ENCODE data around the gene ADPGK. TPM values are rescaled to one million over a fixed set of nuclear protein-coding genes. Genes with fewer than 3 reads are reported as not detected.

ADPGK gene
- total RNA-seq, 1 experiment from 2014 or later: 78.8 TPM

DNA sequence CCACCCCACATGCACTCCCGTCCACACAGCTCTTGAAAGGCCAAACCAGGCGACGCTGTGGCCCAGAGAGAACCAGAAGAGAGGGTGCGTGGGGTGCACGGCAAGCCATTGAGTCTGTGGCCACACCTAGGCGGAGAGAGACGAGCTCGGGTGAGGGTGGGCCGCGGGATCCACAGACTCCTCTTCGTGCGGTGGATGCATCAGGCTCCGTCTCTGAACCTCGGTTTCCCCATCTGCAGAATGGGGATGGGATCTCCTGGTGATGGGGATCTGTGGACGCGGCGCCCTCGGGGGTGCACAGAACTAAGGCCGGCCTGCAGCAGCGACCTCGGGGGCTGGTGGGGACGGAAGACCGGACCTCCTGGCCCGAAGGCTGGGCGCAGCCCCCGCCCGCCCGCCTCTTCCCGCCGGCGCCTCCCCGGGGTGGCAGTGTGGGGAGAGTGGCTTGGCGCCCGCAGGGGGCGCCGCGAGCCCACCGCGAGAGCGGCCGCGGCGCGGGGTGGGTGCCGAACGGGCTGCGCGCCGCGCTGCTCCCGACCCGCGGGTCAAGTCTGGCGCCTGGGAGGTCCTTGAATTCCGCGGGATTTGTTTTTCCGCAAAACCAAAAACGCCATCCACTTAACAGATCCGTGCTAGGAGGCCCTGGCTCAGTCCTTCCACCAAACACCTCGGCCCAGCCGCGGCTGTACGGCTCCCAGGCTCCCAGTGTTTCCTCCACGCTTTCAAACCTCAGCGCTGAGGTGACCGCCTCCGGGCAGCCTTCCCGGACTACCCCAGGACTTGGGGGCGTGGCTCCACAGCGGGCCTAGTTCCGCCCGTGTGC is 13.2 kb upstream of the ADPGK start:
- DNase-seq: peak; percentile 64

GRCh38 chr15:72796210-72796514 is 12.6 kb upstream of the ADPGK start:
- Histone ChIP-seq H3K36me3 (no peaks in the 10 kb centered on the region), H3K27me3 (no peaks in the 10 kb centered on the region; the same call in 1 of the 2 replicates), H3K9me3 (no peaks in the 10 kb centered on the region), H3K4me3 (no peak overlapping the region)
- no peak for DNase-seq

More for the DNA sequence above, 13.2 kb upstream of the ADPGK start:
- no peaks in the 10 kb centered on the region; the same call in 1 of the 2 replicates for H3K27me3 ChIP-seq
- no peaks in the 10 kb centered on the region for H3K36me3 ChIP-seq
- no peaks in the 10 kb centered on the region for H3K9me3 ChIP-seq
- H3K4me3 ChIP-seq: peak overlapping the region; percentile 49

DNA sequence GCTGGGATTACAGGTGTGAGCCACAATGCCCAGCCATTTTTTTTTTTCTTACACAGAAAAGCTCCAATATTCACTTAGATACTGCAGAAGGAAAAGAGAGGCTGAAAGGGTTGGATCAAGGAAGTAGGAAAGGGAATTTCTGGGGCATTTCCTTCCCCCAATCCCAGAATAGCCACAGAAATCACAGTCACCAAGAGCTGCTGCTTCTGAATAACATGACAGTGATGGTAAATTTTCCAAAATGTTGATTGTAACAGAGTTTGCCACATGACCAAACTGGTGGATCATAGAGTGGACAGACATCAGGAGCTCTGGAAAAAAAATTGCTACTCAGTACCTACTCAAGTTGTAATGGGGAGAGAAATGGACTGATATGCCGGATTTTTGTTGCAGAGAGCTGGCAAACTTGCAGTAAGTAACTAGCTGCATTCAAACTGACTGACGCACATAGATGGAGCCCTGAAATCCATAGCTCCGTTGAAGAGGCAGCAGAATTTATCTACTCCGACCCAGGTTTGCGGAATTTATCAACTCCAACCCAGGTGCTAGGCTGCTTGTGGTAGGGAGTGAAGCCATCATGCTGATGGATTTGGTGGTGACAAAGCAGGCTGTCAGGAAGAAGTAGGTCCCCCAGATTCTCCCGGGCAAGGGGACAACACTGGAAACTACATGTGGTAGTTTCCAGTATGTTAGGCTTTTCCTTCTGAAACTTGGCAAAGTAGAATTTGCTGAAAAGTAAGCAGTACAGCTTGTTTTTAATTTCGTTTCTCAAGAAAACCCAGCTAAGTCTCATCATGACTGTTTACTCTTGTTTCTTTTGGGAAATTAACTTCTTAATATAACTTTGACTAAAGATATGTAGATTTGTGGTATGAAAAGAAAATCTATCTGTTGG is 10.5 kb upstream of the ADPGK start:
- DNase-seq: no peak
- H3K4me3 ChIP-seq: no peak overlapping the region
- H3K9me3 ChIP-seq: no peaks in the 10 kb centered on the region
- no peaks in the 10 kb centered on the region for H3K36me3 ChIP-seq
- H3K27me3 ChIP-seq: no peaks in the 10 kb centered on the region

GRCh38 chr15:72792431-72792830 is 8.9 kb upstream of the ADPGK start:
- Histone ChIP-seq H3K36me3 (no peaks in the 10 kb centered on the region), H3K27me3 (no peaks in the 10 kb centered on the region), H3K9me3 (no peaks in the 10 kb centered on the region), H3K4me3 (no peak overlapping the region)
- no peak for DNase-seq

DNA sequence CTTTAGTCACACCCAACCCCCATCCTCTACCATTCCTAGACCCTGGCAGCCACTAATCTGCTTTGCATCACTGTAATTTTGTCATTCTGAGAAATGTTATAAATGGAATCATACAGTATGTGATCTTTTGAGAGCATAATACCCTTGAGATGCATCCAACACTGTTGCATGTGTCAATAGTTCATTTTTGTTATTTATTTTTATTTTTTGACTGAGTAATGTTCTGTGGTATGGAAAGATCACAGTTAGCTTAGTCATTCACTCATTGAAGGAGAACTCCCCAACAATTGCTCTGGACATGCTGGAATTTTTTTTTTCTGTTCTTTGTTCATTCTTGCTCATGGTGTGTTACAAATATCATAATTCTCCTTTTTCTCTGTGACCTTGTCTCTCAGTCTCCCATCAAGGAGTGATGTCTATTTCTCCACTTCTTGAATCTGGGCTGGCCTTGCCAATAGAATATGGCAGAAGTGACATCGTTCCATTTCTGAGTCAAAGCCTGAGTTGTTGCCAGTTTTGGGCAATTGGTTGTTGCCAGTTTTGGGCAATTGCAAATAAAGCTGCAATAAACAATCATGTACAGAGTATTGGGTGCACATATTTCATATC is 6.8 kb upstream of the ADPGK start:
- DNase-seq: peak; percentile 29
- no peaks in the 10 kb centered on the region for H3K27me3 ChIP-seq
- no peaks in the 10 kb centered on the region for H3K9me3 ChIP-seq
- no peaks in the 10 kb centered on the region for H3K36me3 ChIP-seq
- H3K4me3 ChIP-seq: no peak overlapping the region

- no peak for DNase-seq
- Histone ChIP-seq H3K9me3 (no peaks in the 10 kb centered on the region), H3K4me3 (no peak overlapping the region), H3K36me3 (0 out of 2 replicates have a peak, but pooled peaks cover 3% of the 10 kb centered on the region), H3K27me3 (no peaks in the 10 kb centered on the region)
Observed at GRCh38 chr15:72787526-72787925, 4.0 kb upstream of the ADPGK start.

DNA sequence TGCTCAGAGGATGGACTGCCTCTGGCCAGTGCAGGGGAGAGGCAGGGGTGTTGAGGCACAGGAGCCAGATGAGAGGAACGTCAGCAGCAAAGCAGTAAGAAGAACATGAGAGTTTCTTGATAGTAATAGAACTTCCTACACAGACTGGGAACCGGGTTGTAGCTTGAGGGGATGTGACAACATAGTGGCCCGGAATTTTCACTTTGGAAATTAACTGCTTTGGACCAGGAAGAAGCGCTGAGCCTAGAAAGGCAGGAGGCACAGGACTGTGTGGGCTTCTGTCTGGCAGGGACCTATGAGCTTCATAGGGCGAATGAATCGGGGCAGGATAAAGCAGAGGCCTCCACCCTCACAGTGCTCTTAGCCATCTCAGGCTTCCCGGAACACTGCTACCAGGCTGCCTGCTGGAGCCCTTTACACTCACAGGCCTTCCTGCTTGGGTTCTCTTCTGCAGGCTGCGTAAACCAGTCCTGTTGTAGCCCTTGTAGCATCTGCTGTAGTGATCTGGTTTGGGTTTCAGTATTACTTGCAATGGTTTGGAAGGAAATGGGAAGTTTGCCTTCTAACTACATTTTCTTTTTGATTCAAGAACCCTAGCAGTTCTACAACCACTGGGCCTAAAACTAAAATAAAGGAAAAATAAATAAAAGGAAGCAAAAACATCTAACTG is 3.3 kb upstream of the ADPGK start:
- no peak for DNase-seq
- H3K27me3 ChIP-seq: no peaks in the 10 kb centered on the region
- H3K4me3 ChIP-seq: no peak overlapping the region
- H3K9me3 ChIP-seq: no peaks in the 10 kb centered on the region
- peaks cover 6% of the 10 kb centered on the region; the same call in 1 of the 2 replicates for H3K36me3 ChIP-seq

GRCh38 chr15:72786242-72786641 is 2.7 kb upstream of the ADPGK start:
- Histone ChIP-seq H3K4me3 (no peak overlapping the region), H3K9me3 (no peaks in the 10 kb centered on the region), H3K36me3 (peaks cover 10% of the 10 kb centered on the region; the same call in 1 of the 2 replicates), H3K27me3 (no peaks in the 10 kb centered on the region)
- DNase-seq: no peak

GRCh38 chr15:72785841-72786240 is 2.3 kb upstream of the ADPGK start:
- Histone ChIP-seq H3K9me3 (no peaks in the 10 kb centered on the region), H3K36me3 (peaks cover 11% of the 10 kb centered on the region; the same call in 1 of the 2 replicates), H3K4me3 (no peak overlapping the region), H3K27me3 (no peaks in the 10 kb centered on the region)
- DNase-seq: no peak

DNA sequence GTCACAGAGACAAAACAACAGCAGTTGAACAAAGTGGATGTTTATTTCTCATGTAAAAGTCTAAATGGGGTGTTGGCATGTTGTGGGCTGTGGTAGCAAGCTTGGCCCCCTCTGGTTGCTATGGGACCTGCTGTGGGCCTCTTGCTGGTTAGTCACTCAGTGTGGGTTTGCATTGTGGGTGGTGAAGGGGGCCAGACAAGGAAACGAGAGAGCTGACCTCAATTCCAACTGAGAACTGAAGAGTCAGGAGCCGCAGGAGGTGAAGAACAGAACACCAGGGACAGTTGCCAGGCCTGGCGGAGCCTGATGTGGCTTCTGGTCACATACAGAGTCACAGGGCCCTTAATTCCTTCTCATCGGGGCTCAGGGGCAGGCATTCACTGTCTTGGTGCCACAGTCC is 1.9 kb upstream of the ADPGK start:
- no peak for DNase-seq
- Histone ChIP-seq H3K9me3 (no peaks in the 10 kb centered on the region), H3K27me3 (no peaks in the 10 kb centered on the region), H3K4me3 (no peak overlapping the region), H3K36me3 (peaks cover 13% of the 10 kb centered on the region; the same call in 1 of the 2 replicates)

GRCh38 chr15:72784456-72784876 is 908 bp upstream of the ADPGK start:
- H3K9me3 ChIP-seq: no peaks in the 10 kb centered on the region
- H3K4me3 ChIP-seq: peak overlapping the region; percentile 95
- no peaks in the 10 kb centered on the region for H3K27me3 ChIP-seq
- DNase-seq: peak; percentile 39
- H3K36me3 ChIP-seq: peaks cover 20% of the 10 kb centered on the region

GRCh38 chr15:72783004-72783639 is 436 bp downstream of the ADPGK start:
- H3K36me3 ChIP-seq: peaks cover 22% of the 10 kb centered on the region
- peak; percentile 48 for DNase-seq
- H3K9me3 ChIP-seq: no peaks in the 10 kb centered on the region
- H3K27me3 ChIP-seq: no peaks in the 10 kb centered on the region
- peak overlapping the region; percentile 95 for H3K4me3 ChIP-seq

- no peak for DNase-seq
- Histone ChIP-seq H3K9me3 (no peaks in the 10 kb centered on the region), H3K36me3 (peaks cover 26% of the 10 kb centered on the region), H3K4me3 (peak overlapping the region; percentile 95), H3K27me3 (no peaks in the 10 kb centered on the region)
Observed at GRCh38 chr15:72782274-72783003, 1.1 kb downstream of the ADPGK start.

DNA sequence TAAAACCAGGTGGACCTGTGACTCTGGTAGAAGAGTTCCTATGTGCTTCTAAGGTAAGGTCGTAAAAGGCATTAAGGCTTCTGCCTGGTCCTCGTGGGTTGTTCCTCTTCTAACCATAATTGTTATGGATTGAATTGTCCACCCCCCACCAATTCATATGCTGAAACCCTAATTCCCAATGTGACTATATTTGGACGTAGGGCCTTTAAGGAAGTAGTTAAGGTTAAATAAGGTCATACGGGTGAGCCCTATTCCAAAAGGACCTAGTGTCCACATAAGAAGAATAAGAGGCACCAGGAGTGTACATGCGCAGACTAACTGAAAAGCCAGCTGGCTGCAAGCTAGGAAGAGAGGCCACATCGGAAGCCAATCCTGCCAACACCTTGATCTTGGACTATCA is 1.9 kb downstream of the ADPGK start:
- Histone ChIP-seq H3K36me3 (peaks cover 32% of the 10 kb centered on the region), H3K27me3 (no peaks in the 10 kb centered on the region), H3K9me3 (no peaks in the 10 kb centered on the region), H3K4me3 (no peak overlapping the region)
- DNase-seq: no peak

DNA sequence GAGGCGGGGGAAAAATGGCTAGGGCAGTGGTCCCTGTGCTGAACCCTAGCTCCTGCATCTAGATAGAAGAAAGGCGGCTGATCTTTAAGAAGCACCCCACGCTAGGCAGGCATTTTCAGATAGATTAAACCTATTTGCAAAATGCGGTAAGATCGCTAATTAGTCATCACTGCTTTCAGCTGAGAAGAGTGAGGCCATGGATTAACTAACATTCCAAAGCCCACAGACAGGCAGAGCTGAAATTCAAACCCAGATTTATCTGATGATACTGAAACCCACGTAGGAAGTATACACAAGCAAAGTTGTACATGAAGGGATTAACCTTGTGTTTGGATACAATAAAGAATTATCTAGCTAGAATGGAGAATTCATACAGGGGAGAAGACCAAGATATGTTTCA is 4.8 kb downstream of the ADPGK start:
- H3K36me3 ChIP-seq: peaks cover 56% of the 10 kb centered on the region
- no peaks in the 10 kb centered on the region for H3K27me3 ChIP-seq
- H3K9me3 ChIP-seq: no peaks in the 10 kb centered on the region
- DNase-seq: no peak
- no peak overlapping the region for H3K4me3 ChIP-seq
